Renal pelvis (tissue), 4 donors: ENCODE results near the gene SFXN5. TPM values are rescaled to one million over a fixed set of nuclear protein-coding genes. Genes with fewer than 3 reads are reported as not detected.

ENCODE experiments used
- DNase-seq: peaks from one replicate; pipeline ENCODE4 v3.0.0-alpha.2; 2013
- polyA plus RNA-seq, 3 donors: library from polyadenylated mRNA; unstranded; fragments of 120-200 nt; gene quantifications; one replicate each; pipeline ENCODE4 v1.2.1, GENCODE V29; 2013; ENCODE audit not compliant: insufficient read length in 3 of 3

The SFXN5 gene
- polyA plus RNA-seq, 3 donors, result 28.8 to 32.8 (median 30.1) TPM

DNA sequence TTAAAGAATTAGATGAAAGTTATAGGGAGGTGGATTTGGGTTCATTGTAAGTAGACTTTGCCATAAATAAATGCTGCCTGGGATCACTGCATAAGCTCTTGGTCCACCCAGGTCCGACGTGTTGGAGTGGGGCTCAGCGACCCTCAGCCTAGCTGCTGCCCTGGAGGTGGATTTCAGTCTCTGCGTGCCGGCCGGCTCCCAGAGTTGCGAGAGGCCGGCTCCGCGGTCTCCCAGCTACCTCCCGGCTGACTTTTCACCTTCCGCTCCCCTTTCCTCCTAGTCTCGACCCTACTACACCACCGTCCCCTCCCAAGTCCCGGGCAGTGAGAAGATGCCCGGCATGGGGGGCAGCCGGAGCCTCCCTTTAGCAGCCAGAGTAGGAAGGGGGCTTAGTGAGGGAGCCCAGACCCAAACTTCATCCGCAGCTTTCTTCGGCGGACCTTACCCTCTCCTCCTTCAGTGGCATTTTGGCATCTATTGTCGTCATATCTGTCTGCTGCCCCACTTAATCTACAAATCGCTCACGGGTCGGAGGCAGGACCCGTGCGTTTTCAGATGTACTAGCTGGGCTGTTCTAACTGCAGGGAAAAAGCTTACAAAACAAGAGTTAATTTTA, 146.1 kb downstream of the SFXN5 start:
- no peak for DNase-seq

DNA sequence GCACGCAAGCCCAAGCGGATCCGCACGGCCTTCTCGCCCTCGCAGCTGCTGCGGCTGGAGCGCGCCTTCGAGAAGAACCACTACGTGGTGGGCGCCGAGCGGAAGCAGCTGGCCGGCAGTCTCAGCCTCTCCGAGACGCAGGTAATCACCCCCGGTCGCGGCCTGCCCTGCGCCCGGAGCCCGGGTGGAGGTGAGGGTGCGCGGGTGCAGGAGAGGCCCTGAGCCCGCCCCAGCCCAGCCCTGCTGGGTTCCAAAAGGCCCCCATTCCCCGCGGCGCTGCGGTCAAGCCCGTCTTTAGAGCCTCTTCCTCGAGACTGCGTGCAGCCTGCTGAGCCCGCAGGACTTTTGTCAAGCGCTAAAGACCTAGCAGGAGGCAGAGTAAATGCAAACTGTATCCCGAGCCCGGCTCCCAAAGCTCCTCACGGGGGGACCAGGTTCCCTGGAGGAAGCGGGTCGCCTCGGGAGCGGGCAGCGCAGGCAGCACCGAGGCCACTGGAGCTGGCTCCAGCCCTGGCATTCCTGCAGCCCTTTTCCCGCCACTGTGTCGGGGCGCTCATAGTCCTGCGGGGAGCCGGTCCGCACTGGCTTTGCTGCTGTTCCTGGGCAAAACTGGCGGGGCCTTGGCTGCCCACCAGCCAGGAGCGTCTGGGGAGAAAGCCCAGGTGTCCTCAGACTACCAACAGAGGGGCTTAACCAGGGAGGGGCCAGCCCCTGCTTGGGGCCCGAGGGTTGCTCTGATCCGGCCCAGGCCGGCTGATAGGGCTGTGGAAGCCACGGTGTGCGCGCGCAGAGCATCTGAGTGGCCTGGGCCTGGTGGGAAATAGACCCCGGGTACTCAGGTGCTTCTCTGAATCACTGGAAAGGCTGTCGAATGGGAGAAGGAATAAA, 146.9 kb downstream of the SFXN5 start:
- no peak for DNase-seq

- DNase-seq, result no peak
Measured at GRCh38 chr2:72923833-72924352, 147.6 kb downstream of the SFXN5 start.

GRCh38 chr2:72921853-72922252, 149.7 kb downstream of the SFXN5 start:
- no peak for DNase-seq

GRCh38 chr2:72921088-72921851, 150.2 kb downstream of the SFXN5 start:
- DNase-seq, result no peak

DNA sequence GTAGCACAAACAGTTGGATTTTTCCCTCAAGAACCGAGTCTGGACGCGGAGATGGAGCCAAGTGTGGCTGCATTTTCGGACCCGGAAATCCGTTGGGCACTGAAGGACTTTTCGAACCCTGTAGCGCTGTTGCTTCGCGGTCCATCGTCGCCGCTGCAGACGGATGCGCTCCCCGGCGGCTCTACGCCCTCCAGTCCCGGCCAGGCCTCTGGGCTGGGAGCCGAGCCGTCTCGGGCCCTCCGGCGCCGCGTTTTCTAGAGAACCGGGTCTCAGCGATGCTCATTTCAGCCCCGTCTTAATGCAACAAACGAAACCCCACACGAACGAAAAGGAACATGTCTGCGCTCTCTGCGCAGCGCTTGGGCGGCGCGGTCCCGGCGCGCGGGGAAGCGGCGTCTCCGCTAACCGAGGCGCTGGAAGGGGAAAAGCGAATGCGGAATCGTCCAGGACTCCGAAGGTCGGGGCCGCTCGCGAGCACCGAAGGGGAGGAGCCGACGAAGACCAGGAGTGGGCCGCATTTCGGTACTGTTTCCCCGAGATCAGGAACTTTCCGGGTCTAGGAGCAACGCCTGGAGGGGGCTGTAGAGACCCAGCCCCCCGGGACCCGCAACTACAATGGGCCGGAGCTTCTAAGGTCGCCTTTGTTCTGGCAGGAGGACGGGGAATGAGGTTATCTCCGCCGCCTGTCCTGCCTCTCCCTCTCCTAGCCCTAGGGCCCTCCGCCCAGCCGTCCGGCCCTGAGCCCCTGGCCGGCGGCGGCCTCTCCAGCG, 151.0 kb downstream of the SFXN5 start:
- no peak for DNase-seq

DNA sequence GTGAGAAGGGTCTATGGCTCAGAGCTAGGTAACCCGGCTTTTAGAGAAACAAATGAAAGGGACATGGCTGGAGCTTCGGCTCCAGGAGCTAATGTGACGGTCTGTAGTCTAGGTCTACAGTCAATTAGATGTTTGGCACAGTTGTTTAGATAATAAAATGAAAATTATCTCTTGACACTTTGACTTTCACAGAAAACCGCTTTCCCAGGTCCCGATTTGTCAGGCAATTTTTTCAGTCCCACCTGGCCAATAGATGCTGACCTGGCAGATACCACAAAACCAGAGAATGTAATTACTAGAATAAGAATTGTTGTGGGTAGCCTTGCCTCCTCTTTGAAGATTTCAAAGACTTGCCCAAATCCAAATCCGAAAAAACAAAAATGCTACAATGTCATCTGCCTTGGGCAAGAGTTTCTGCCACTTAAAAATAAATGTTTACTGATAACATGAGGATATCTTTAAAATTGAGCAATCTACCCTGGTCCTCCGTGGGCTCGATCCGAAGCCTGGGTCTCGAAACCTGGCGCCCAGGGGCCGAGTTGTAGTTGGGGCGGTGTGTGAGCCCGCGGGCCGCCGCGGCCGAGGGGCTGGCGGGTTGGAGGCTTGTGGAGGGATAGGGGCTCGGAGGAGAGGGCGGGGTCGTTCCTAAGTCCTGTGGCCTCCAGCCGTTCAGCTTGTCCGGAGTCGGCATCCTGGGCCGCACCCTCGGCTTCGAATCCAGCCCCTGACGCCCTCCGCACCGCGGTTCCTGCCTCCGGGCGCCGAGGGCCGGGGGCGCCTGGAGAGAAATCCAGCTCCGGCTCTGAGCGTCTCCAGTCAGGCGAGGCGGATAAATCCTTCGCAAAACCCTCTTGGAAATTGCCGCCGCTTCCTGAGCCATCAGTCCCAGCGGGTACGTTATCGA, 151.8 kb downstream of the SFXN5 start:
- no peak for DNase-seq

DNA sequence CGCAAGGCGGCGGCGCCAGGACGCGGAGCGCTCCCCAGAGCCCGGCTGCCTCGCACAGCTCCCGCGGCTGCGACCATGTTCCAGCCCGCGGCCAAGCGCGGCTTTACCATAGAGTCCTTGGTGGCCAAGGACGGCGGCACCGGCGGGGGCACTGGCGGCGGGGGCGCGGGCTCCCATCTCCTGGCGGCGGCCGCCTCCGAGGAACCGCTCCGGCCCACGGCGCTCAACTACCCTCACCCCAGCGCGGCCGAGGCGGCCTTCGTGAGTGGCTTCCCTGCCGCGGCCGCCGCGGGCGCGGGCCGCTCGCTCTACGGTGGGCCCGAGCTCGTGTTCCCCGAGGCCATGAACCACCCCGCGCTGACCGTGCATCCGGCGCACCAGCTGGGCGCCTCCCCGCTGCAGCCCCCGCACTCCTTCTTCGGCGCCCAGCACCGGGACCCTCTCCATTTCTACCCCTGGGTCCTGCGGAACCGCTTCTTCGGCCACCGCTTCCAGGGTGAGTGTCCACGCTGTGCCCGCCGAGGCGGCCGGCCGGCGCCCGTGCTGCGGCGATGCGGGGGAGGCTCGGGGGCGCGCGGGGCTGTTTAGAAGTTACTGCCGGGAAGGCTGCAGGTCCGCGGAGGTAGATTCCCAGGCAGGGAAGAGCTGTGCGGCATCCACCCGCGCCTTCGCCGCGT, 153.5 kb downstream of the SFXN5 start:
- no peak for DNase-seq

DNA sequence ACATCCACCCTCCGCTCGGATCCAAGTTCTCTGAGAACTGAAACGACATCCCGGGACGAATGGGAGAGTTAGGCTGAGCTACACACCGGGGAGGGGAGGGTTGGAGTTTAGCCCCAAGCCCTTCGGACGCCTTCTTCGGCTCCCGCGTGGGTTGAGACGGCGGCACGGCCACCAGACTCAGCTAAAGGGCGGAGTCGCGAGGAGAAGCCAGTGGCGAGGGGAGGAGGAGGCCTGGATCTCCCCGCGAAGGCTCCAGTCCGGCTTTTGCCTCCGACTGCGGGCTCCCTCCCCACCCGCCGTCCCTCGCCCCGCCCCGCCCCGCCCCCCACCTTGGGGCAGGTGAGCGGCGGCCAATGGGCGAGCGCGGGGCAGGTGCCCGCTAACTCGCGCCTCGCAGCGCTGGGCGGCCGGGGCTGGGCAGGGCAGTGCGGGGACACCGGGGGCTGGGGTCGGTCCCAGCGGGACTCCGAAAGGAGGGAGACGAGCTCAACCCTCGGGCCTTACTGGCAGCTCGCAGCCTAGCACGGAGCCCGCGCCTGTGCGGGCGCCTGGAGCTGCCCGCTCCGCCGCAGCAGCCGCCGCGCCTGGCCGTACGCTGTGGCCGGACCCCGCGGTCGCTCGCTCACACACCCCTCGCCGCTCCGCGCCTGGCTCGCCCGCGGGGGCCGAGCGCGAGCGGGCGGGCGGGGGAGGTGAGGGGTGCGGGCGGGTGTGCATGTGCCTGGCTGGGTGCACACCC, 154.2 kb downstream of the SFXN5 start, which contains the start of gene EMX1:
Gene EMX1 (plus strand): TSS at position 382 of the 739 bp plus-strand sequence. CDS start 334 bp downstream, at position 716.
- peak; percentile 71 for DNase-seq

- DNase-seq, result no peak
Measured at GRCh38 chr2:72916743-72917137, 154.8 kb downstream of the SFXN5 start.

DNA sequence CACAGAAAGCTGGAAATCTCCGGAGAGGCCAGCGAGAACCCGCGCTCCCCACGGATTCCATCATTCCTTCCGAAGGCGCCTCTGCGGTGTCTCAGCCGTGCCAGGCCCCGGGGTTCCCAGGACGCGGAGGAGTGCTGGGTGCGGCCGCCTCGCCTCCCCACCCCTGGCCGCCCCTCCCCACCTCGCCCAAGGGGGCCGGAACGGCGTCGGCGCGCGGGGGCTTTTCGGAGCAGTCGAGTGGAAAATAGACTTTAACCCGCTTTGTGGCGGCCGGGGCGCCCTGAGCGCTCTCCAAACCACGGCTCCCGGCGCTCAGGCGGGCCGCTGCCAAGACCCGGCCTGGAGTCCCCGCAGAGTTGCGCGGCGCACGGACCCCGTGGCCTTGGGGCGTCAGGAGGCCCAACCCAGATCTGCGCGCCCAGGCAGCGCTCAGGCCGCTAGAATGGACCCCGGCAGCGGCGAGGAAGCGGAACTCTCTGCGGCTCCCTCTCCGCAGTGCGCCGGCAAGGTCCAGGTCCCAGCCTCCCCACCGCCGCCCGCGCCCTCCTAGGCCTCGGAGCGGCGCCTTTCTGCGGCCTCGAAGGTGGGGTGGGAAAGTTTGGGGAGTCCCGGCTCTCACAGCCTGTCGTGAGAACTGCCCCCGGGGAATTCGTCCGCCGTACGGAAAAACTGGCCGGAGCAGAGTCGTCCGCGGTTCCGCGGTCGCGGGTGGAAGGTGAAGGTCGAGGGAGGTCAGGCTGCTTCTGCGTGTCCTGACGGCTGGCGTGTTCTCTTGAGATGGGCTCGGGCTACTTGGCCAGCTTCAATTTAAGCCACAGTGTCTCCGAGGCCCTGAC, 155.4 kb downstream of the SFXN5 start:
- DNase-seq, result no peak

DNA sequence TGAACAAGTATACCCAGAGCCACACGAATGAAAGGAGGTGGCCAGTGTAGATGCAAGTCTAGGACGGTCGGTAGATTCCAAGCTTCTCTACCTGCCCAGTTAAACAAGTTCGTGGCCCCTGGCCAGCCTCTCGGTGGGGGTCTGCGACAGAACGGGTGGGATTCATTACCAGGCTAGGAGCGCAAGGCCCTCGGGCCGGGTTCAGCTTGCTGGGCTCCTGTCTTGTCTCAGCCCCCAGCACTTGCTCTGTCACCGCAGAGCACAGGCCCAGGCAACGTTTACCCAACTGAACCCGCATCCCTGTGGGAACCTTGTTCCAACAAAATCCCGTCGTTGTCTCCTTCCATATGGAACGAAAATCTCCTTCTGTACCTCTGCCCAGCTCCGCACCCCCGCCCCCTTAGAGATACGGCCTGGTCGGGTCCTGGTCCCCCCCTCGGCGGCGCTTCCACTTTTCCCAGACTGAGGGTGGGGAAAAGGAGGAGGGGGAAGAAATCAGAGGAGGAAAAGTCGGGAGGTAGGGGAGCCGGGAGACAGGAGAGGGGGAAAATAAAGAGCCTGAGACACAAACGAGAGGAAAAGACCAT, 156.1 kb downstream of the SFXN5 start:
- DNase-seq, result no peak

- DNase-seq, result no peak
Measured at GRCh38 chr2:72914589-72915319, 156.8 kb downstream of the SFXN5 start.

- no peak for DNase-seq
Measured at GRCh38 chr2:72914206-72914559, 157.3 kb downstream of the SFXN5 start.

- DNase-seq, result no peak
Measured at GRCh38 chr2:72913486-72914205, 157.9 kb downstream of the SFXN5 start.

DNA sequence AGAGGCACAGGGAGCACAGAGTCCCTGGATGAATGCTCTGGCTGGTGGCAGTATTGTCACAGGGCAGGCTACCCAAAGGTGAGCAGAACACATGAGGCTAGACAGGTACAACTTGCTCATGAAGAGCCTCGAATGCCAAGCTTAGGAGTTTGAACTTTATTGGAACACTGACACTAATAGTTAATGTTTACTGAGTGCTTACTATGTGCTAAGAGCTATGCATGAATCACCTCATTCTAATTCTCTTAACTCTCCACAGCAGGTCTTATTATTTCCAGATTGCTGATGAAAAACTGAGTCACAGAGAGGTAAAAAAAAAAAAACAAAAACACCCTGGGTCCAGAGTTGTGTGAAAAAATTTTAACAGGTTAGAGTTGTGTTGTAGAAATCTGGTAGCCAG, 160.3 kb downstream of the SFXN5 start:
- DNase-seq, result no peak
